ENCODE measurements around the gene CLCN6. TPM values are rescaled to one million over a fixed set of nuclear protein-coding genes. Genes with fewer than 3 reads are reported as not detected.

The CLCN6 gene
- total and polyA plus RNA-seq, 2 donors, result 9.9 to 13.7 TPM

DNA sequence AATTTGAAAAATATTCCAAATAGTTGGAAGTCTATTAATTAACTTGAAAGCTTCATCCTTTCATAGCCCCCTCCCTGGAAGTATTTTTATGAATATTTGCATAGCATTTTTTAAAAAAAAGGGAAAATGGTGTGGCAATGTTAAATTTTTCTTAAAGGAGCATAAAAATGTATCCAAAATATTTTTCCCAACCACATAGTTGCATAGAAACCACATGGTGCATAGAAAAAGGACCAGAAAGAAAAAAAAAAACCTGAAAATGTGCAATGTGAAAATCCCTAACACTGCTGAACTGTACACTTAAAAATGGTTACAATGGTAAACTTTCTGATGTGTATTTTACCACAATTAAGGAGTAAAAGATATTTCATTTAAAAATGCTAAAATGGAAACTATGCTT is 36.0 kb upstream of the CLCN6 start:
- no peak for DNase-seq (ENCODE audit: extremely low spot score)
- Histone ChIP-seq H3K4me3 (ENCODE audit: low read depth, low read length) (no peak overlapping the region), H3K36me3 (ENCODE audit: insufficient read depth) (no peaks in the 10 kb centered on the region)

DNA sequence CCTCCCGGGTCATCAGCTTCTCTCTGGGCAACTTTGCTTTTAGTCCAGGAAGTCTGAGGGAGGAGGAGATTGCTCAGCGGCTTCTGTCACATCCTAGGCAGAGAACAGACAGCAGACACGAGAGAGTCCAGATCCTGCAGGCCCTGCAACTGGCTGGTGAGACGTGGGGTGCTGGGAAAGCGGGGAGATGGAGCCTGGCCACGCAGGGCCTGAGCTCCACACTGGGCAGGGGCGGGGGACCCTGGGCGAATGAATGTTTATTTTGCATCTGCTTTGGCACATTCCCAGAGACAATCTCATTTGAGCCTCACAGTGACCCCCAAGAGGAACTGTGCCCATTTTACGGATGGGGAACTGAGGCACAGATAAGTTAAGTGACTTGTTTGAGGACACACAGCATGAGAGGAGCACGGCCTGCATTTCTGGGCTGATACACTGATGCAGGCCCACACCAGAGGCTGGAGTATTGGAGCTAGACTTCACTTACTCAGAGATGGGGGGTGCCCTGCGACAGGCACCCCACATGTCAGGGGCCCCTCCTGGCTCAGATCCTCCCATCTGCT is 34.4 kb upstream of the CLCN6 start:
- Histone ChIP-seq H3K27ac (ENCODE audit: low read depth) (no peak overlapping the region), H3K36me3 (ENCODE audit: insufficient read depth) (no peaks in the 10 kb centered on the region), H3K4me1 (ENCODE audit: insufficient read depth) (no peaks in the 10 kb centered on the region), H3K4me3 (ENCODE audit: low read depth, low read length) (no peak overlapping the region)
- no peak for DNase-seq (ENCODE audit: extremely low spot score)
- 59% methylated on average over 11 of the region's 11 CpGs for WGBS

More for the DNA sequence above, 36.0 kb upstream of the CLCN6 start:
- Histone ChIP-seq H3K4me1 (ENCODE audit: insufficient read depth) (no peaks in the 10 kb centered on the region), H3K27ac (ENCODE audit: low read depth) (no peak overlapping the region)

GRCh38 chr1:11772458-11772857 is 33.5 kb upstream of the CLCN6 start:
- Histone ChIP-seq H3K4me3 (ENCODE audit: low read depth, low read length) (no peak overlapping the region), H3K27ac (ENCODE audit: low read depth) (no peak overlapping the region), H3K36me3 (ENCODE audit: insufficient read depth) (no peaks in the 10 kb centered on the region), H3K4me1 (ENCODE audit: insufficient read depth) (no peaks in the 10 kb centered on the region)
- no peak for DNase-seq (ENCODE audit: extremely low spot score)
- 53% methylated on average over 5 of the region's 5 CpGs for WGBS

DNA sequence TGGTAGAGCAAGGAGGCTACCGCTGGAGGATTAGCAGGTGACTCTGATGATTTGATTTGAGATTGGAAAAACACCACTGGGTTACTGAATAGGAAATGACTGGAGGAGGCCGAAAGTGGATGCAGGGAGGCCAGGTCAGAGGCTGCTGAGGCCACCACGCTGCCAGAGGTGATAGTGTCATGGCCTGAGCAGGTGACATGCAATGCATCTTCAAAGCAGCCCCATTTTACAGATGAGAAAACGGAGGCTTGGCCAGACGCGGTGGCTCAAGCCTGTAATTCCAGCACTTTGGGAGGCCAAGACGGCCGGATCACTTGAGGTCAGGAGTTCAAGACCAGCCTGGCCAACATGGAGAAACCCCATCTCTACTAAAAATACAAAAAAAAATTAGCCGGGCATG is 31.2 kb upstream of the CLCN6 start:
- Histone ChIP-seq H3K4me3 (ENCODE audit: low read depth, low read length) (no peak overlapping the region), H3K36me3 (ENCODE audit: insufficient read depth) (no peaks in the 10 kb centered on the region), H3K27ac (ENCODE audit: low read depth) (no peak overlapping the region), H3K4me1 (ENCODE audit: insufficient read depth) (no peaks in the 10 kb centered on the region)
- DNase-seq (ENCODE audit: extremely low spot score), result no peak
- 84% methylated on average over 9 of the region's 9 CpGs for WGBS

DNA sequence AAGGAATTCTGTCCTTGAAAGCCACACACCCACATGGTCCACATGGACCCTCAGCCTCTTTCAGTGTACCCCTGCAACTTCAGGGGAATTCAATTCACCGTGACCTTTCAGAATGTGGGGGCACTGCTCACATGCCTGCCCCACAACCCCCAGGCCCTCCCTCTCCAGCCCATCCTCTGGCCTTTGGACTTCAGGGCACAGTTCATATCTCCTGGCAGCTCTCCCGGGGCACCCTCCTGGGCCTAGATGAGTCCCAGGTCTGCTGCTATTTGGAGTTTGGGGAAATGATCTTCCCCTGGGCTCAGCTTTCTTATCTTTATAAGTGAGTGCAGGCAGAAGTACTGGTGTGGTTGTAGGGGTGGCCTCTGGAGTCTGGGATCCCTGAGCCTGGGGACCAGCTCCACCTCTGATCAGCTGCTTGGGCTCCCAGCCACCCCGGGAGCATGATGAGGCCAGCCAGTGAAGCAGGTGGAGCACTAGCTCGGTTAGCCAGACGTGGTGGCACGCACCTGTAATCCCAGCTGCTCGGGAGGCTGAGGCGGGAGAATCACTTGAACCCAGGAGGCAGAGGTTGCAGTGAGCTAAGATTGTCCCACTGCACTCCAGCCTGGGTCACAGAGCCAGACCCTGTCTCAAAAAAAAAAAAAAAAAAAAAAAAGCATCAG is 28.2 kb upstream of the CLCN6 start:
- WGBS, result 85% methylated on average over 8 of the region's 8 CpGs

GRCh38 chr1:11778336-11778735 is 27.7 kb upstream of the CLCN6 start:
- no peak for DNase-seq (ENCODE audit: extremely low spot score)
- H3K4me1 ChIP-seq (ENCODE audit: insufficient read depth), result no peaks in the 10 kb centered on the region
- H3K27ac ChIP-seq (ENCODE audit: low read depth), result no peak overlapping the region
- H3K4me3 ChIP-seq (ENCODE audit: low read depth, low read length), result no peak overlapping the region
- WGBS, result 93% methylated on average over 9 of the region's 9 CpGs
- no peaks in the 10 kb centered on the region for H3K36me3 ChIP-seq (ENCODE audit: insufficient read depth)

More for the DNA sequence above, 28.2 kb upstream of the CLCN6 start:
- no peaks in the 10 kb centered on the region for H3K4me1 ChIP-seq (ENCODE audit: insufficient read depth)
- H3K4me3 ChIP-seq (ENCODE audit: low read depth, low read length), result no peak overlapping the region
- H3K36me3 ChIP-seq (ENCODE audit: insufficient read depth), result no peaks in the 10 kb centered on the region
- no peak for DNase-seq (ENCODE audit: extremely low spot score)
- H3K27ac ChIP-seq (ENCODE audit: low read depth), result no peak overlapping the region

GRCh38 chr1:11778844-11779623 is 27.0 kb upstream of the CLCN6 start:
- Histone ChIP-seq H3K36me3 (ENCODE audit: insufficient read depth) (no peaks in the 10 kb centered on the region), H3K27ac (ENCODE audit: low read depth) (no peak overlapping the region), H3K4me3 (ENCODE audit: low read depth, low read length) (no peak overlapping the region), H3K4me1 (ENCODE audit: insufficient read depth) (no peaks in the 10 kb centered on the region)
- WGBS, result 90% methylated on average over 15 of the region's 15 CpGs
- DNase-seq (ENCODE audit: extremely low spot score), result no peak

DNA sequence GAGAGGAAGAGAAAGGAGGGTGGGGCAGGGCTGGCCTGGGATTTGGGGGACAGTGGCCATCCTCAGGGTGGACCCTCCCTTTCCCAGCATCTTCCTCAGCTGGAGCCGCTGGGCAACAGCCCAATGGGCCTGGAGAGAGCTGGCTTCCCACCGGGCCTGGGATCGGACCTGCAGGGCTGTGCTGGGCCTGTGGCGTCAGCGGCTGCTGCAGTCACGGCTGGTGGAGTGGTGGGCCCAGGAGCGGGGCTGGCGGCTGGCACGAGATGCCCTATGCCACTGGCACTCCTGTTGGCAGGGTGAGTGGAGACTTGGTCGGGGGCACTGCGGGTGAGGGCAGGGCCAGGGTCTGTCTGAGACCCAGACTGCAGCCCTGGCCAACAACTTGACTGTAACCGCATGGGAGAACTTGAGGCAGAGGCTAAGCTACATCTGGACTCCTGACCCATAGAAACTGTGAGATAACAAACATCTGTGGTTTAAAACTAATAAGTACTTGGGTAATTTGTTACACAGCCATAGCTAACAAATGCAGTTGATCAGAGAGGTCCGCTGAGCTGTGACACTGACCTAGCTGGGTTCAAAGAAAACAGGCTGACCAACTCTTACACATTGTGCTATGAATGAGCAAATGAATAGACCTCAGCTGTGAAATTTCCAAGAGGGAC is 26.1 kb upstream of the CLCN6 start:
- 84% methylated on average over 13 of the region's 13 CpGs for WGBS
- Histone ChIP-seq H3K4me1 (ENCODE audit: insufficient read depth) (no peaks in the 10 kb centered on the region), H3K27ac (ENCODE audit: low read depth) (no peak overlapping the region), H3K4me3 (ENCODE audit: low read depth, low read length) (no peak overlapping the region), H3K36me3 (ENCODE audit: insufficient read depth) (no peaks in the 10 kb centered on the region)
- no peak for DNase-seq (ENCODE audit: extremely low spot score)

GRCh38 chr1:11780380-11781147 is 25.4 kb upstream of the CLCN6 start:
- DNase-seq (ENCODE audit: extremely low spot score), result no peak
- H3K27ac ChIP-seq (ENCODE audit: low read depth), result no peak overlapping the region
- no peaks in the 10 kb centered on the region for H3K4me1 ChIP-seq (ENCODE audit: insufficient read depth)
- WGBS, result 81% methylated on average over 10 of the region's 10 CpGs
- H3K36me3 ChIP-seq (ENCODE audit: insufficient read depth), result no peaks in the 10 kb centered on the region
- H3K4me3 ChIP-seq (ENCODE audit: low read depth, low read length), result no peak overlapping the region

- WGBS, result 87% methylated on average over 12 of the region's 12 CpGs
- H3K4me1 ChIP-seq (ENCODE audit: insufficient read depth), result no peaks in the 10 kb centered on the region
- DNase-seq (ENCODE audit: extremely low spot score), result no peak
- no peak overlapping the region for H3K4me3 ChIP-seq (ENCODE audit: low read depth, low read length)
- no peaks in the 10 kb centered on the region for H3K36me3 ChIP-seq (ENCODE audit: insufficient read depth)
- no peak overlapping the region for H3K27ac ChIP-seq (ENCODE audit: low read depth)
These were observed 24.7 kb upstream of the CLCN6 start for GRCh38 chr1:11781297-11781696.

GRCh38 chr1:11782127-11782708 is 23.8 kb upstream of the CLCN6 start:
- Histone ChIP-seq H3K27ac (ENCODE audit: low read depth) (no peak overlapping the region), H3K4me3 (ENCODE audit: low read depth, low read length) (no peak overlapping the region), H3K36me3 (ENCODE audit: insufficient read depth) (no peaks in the 10 kb centered on the region), H3K4me1 (ENCODE audit: insufficient read depth) (no peaks in the 10 kb centered on the region)
- WGBS, result 80% methylated on average over 6 of the region's 6 CpGs
- no peak for DNase-seq (ENCODE audit: extremely low spot score)

DNA sequence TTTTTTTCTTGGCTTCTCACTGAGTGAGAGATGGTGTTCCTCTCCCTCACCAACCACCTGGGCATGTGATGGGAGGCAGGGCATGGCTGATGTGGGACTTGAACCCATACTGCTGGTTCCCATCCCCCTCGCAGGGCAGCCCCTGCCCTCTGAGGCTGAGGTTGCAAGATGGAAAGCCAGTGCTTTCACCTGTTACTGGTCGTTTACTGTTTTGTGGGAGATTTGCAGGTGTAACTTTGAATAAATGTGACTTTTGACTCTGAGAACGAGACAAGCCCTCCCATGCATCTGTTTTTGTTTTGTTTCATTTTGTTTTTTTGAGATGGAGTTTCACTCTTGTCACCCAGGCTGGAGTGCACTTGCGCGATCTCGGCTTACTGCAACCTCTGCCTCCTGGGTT is 22.4 kb upstream of the CLCN6 start:
- no peak overlapping the region for H3K4me3 ChIP-seq (ENCODE audit: low read depth, low read length)
- no peak for DNase-seq (ENCODE audit: extremely low spot score)
- WGBS, result 89% methylated on average over 6 of the region's 6 CpGs
- H3K27ac ChIP-seq (ENCODE audit: low read depth), result no peak overlapping the region
- no peaks in the 10 kb centered on the region for H3K4me1 ChIP-seq (ENCODE audit: insufficient read depth)
- H3K36me3 ChIP-seq (ENCODE audit: insufficient read depth), result no peaks in the 10 kb centered on the region

Measured in urinary bladder (tissue), 4 donors.